A549 (cell line): Measurements from ENCODE around the gene ATG2A.
A peak's percentile ranks its signal among the peaks of the same experiment; 100 is the strongest.

ENCODE experiments used
- ESRRA ChIP-seq: fragments of 150-350 bp; IDR thresholded peaks from 2 replicates; pipeline ENCODE4 v1.6.1; 2014; ENCODE audit warnings: mild to moderate bottlenecking, low read length, borderline replicate concordance
- MAFK ChIP-seq: fragments of 450-650 bp; IDR thresholded peaks from 2 replicates; pipeline ENCODE4 v1.6.1; 2014; ENCODE audit not compliant: partially characterized antibody
- POLR2A ChIP-seq: IDR thresholded peaks from 2 replicates; pipeline ENCODE4 v1.6.1; 2012; ENCODE audit warnings: mild to moderate bottlenecking, low read length
- RFX5 ChIP-seq: fragments of 450-650 bp; IDR thresholded peaks from 2 replicates; pipeline ENCODE4 v1.7.1; 2014; ENCODE audit warnings: antibody characterized with exemption, mild to moderate bottlenecking, moderate library complexity
- TF ChIP-seq, protein P1 (sequence below): fragments of 150-350 bp; IDR thresholded peaks from 2 replicates; pipeline ENCODE4 v1.6.1; 2014; ENCODE audit warnings: low read depth, mild to moderate bottlenecking, low read length
- TF ChIP-seq, protein P2 (sequence below): fragments of >200 bp; sonication (Bioruptor Twin); formaldehyde crosslinking; IDR thresholded peaks from 3 replicates; pipeline ENCODE4 v1.5.1; 2016
- TF ChIP-seq, protein P3 (sequence below): fragments of 200-600 bp; sonication (generic); IDR thresholded peaks from 2 replicates; pipeline ENCODE4 v1.6.1; 2016; ENCODE audit warnings: antibody characterized with exemption, mild to moderate bottlenecking, moderate library complexity

DNA sequence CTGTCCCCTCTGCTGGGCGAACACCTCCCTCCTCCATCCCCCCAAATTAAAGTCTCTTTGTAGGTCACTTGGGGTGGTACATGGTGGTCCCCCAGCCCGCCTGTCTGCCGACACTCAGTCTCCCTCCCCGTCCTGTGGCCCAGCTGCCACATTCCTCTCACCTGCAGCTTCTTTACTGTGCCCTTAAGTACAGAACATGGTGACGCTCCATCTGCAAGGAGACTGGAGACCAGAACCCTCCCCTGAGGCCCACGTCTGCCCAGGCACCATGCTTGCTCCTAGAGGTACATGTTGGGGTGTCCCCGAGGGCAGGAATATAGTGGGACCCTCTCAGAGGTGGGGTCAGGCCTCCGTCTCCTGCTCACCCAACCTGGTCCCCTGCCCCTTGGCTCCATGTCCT, 33.0 kb downstream of the ATG2A start:
- TF ChIP-seq, protein P1, sequence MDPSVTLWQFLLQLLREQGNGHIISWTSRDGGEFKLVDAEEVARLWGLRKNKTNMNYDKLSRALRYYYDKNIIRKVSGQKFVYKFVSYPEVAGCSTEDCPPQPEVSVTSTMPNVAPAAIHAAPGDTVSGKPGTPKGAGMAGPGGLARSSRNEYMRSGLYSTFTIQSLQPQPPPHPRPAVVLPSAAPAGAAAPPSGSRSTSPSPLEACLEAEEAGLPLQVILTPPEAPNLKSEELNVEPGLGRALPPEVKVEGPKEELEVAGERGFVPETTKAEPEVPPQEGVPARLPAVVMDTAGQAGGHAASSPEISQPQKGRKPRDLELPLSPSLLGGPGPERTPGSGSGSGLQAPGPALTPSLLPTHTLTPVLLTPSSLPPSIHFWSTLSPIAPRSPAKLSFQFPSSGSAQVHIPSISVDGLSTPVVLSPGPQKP = no peak
- TF ChIP-seq, protein P2, sequence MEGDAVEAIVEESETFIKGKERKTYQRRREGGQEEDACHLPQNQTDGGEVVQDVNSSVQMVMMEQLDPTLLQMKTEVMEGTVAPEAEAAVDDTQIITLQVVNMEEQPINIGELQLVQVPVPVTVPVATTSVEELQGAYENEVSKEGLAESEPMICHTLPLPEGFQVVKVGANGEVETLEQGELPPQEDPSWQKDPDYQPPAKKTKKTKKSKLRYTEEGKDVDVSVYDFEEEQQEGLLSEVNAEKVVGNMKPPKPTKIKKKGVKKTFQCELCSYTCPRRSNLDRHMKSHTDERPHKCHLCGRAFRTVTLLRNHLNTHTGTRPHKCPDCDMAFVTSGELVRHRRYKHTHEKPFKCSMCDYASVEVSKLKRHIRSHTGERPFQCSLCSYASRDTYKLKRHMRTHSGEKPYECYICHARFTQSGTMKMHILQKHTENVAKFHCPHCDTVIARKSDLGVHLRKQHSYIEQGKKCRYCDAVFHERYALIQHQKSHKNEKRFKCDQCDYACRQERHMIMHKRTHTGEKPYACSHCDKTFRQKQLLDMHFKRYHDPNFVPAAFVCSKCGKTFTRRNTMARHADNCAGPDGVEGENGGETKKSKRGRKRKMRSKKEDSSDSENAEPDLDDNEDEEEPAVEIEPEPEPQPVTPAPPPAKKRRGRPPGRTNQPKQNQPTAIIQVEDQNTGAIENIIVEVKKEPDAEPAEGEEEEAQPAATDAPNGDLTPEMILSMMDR = no peak
- TF ChIP-seq MAFK = no peak
- TF ChIP-seq POLR2A = 0 out of 2 replicates have a peak, but pooled peaks have one; percentile 7
- TF ChIP-seq ESRRA = no peak
- TF ChIP-seq, protein P3, sequence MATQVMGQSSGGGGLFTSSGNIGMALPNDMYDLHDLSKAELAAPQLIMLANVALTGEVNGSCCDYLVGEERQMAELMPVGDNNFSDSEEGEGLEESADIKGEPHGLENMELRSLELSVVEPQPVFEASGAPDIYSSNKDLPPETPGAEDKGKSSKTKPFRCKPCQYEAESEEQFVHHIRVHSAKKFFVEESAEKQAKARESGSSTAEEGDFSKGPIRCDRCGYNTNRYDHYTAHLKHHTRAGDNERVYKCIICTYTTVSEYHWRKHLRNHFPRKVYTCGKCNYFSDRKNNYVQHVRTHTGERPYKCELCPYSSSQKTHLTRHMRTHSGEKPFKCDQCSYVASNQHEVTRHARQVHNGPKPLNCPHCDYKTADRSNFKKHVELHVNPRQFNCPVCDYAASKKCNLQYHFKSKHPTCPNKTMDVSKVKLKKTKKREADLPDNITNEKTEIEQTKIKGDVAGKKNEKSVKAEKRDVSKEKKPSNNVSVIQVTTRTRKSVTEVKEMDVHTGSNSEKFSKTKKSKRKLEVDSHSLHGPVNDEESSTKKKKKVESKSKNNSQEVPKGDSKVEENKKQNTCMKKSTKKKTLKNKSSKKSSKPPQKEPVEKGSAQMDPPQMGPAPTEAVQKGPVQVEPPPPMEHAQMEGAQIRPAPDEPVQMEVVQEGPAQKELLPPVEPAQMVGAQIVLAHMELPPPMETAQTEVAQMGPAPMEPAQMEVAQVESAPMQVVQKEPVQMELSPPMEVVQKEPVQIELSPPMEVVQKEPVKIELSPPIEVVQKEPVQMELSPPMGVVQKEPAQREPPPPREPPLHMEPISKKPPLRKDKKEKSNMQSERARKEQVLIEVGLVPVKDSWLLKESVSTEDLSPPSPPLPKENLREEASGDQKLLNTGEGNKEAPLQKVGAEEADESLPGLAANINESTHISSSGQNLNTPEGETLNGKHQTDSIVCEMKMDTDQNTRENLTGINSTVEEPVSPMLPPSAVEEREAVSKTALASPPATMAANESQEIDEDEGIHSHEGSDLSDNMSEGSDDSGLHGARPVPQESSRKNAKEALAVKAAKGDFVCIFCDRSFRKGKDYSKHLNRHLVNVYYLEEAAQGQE = no peak
- no peak for TF ChIP-seq RFX5
